GM19397 (cell line): ENCODE results near the gene SHMT2.

Source experiments
- ATAC-seq: cut with Tn5 transposase; IDR thresholded peaks from one replicate; pipeline ENCODE4 v1.9.1; 2021; ENCODE audit warnings: mild to moderate bottlenecking, moderate library complexity; ENCODE audit not compliant: unreplicated experiment

The SHMT2 gene

GRCh38 chr12:57229634-57230380, at the start of gene SHMT2:
Gene SHMT2, plus strand, starts transcription at chr12:57229711. Its CDS starts 68 bp downstream, at chr12:57229779.
- peak; percentile 68 for ATAC-seq

GRCh38 chr12:57180321-57180989, 49.1 kb upstream of the SHMT2 start:
- no peak for ATAC-seq

- no peak for ATAC-seq
These were observed 48.4 kb upstream of the SHMT2 start for GRCh38 chr12:57181072-57181471.

GRCh38 chr12:57181561-57182155, 47.9 kb upstream of the SHMT2 start:
- ATAC-seq: no peak

GRCh38 chr12:57182918-57183575, 46.5 kb upstream of the SHMT2 start:
- peak; percentile 80 for ATAC-seq

GRCh38 chr12:57183939-57184725, 45.4 kb upstream of the SHMT2 start:
- ATAC-seq: no peak

- ATAC-seq: no peak
These were observed 44.1 kb upstream of the SHMT2 start for GRCh38 chr12:57185403-57185802.

GRCh38 chr12:57185906-57186508, 43.5 kb upstream of the SHMT2 start:
- no peak for ATAC-seq

GRCh38 chr12:57187222-57188089, 42.1 kb upstream of the SHMT2 start:
- no peak for ATAC-seq

GRCh38 chr12:57188090-57188425, 41.5 kb upstream of the SHMT2 start:
- no peak for ATAC-seq

- ATAC-seq: no peak
These were observed 39.5 kb upstream of the SHMT2 start for GRCh38 chr12:57190037-57190436.

GRCh38 chr12:57190821-57191220, 38.7 kb upstream of the SHMT2 start:
- ATAC-seq: no peak

GRCh38 chr12:57191410-57191809, 38.1 kb upstream of the SHMT2 start:
- ATAC-seq: no peak

- ATAC-seq: no peak
These were observed 36.6 kb upstream of the SHMT2 start for GRCh38 chr12:57192920-57193319.

GRCh38 chr12:57193706-57194245, 35.7 kb upstream of the SHMT2 start:
- ATAC-seq: no peak

GRCh38 chr12:57194253-57194652, 35.3 kb upstream of the SHMT2 start:
- ATAC-seq: no peak

- ATAC-seq: no peak
These were observed 34.3 kb upstream of the SHMT2 start for GRCh38 chr12:57195186-57195585.

- ATAC-seq: no peak
These were observed 33.7 kb upstream of the SHMT2 start for GRCh38 chr12:57195611-57196371.
